ENCODE data around the gene IFT80.
"Not testable (repeated sequence)": the region's sequence is repeated elsewhere in the genome, so short reads cannot be mapped to it uniquely, and the experiment has no call there.

IFT80 gene

DNA sequence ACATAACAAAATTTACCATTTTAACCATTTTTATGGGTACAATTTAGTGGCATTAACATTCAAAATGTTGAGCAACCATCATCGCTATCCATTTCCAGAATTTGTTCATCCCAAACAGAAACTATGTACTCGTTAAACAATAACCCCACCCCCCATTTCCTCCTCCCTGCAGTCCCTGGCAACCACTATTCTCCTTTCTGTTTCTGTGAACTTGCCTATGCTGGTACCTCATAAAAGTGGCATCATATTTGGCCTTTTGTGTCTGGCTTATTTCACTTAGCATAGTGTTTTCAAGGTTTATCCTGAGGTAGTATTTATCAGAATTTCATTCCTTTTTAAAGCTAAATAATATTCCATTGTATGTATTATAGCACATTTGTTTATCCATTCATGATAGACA, 141.4 kb downstream of the IFT80 start:
- DNase-seq = no peak

DNA sequence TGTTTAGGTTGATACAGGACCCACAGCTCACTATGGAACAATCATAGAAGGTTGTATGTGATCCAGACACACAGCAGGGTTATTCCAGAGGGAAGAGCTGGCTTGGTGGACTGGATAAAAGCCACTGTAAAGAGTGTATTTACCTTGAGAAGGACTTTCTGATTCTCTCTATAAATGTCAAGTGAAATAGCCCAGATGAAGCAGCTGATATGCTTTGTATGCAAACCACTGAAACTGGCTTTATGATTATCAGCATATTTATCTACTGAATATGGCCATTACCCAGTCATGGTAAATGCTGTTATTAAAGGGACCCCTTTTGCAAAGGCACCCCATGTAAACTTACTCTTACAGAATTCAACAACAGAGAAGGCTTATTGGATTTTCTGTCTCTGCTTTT, 145.7 kb downstream of the IFT80 start:
- no peak for DNase-seq

DNA sequence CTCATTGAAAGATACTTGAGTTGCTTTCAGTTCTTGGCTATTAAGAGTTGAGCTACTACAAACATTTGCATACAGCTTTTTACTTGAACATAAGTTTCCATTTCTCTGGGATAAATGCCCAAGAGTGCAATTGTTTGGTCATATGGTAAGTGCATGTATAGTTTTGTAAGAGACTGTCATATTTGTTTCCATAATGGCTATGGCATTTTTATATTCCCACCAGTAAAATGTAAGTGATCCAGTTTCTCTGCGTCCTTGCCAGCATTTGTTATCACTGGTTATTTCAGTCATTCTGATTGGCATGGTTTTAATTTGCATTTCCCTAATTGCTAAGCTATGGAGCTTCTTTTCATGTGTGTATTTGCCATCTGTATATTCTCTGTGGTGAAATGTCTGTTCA, 151.3 kb downstream of the IFT80 start:
- DNase-seq = no peak

DNA sequence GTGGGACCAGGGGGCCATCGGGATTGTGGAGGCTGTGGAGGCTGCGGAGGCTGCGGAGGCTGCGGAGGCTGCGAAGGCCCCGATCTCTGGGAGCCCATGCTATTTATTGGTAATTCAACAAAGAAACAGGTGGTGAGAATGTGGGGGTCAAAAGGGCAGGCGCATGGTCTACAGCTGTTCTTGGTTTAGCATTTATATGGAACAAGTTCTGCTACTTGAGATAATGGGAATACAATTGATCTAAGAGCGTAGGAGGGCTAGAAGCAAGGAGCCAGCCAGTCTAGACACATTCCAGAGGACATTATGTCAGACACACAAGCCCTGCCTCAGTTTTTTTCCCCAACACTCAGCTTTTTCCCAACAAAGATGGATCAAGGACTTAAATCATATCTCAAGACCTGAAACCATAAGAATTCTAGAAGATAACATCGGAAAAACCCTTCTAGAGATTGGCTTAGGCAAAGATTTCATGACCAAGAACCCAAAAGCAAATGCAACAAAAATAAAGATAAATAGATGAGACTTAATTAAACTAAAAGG, 153.7 kb downstream of the IFT80 start:
- DNase-seq = no peak

DNA sequence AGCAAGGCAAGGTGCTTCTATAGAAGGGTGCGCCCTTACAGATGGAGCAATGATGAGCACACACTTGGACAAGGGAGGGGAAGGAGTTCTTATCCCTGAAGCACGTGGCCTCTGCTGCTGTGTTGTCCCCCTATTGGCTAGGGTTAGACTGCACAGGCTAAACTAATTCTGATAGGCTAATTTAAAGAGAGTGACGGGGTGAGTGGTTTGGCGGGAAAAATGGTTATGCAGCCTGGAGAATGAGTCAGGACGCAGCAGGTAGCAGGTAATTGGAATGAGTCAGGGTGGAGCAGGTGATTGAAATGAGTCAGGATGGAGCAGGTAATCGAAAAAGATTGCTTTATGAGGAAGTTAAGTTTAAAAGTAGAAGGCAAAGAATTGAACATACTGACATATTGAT, 158.3 kb downstream of the IFT80 start:
- not testable (repeated sequence) for DNase-seq

DNA sequence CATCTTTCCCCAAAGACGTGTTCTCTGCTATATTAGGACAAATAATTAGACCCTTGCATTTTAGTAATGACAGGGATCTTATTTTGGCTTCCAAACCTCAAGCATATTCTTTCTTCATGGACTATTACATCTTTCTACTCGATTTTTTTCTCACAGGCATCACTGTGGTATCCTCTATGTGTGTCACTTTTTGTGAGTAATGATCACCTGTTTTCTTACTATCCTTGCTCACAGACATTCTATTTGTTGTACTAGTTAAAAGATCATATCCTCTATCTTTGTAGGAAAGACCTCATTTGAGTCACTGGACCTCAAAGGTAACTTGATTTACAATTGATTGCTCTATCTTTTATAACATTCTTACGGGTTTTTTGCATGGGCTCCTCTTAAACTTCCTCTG, 167.0 kb downstream of the IFT80 start:
- no peak for DNase-seq

DNA sequence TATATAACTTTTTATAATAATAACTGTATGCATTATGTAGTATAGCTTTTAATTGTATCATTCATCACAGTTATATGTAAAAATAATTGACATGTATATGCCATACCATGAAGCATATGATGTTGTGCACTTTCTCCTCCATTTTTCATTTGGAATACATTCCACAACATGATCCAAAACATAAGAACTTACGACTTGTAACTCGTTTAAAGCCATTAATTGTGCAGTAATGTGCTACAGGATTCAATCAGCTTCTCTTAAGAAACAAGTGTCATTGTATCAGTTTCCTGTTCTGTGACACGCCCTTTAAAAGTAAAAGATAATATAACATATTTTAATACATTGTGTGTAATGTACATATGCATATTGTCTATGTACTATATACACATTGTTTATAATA, 171.6 kb downstream of the IFT80 start:
- no peak for DNase-seq

DNA sequence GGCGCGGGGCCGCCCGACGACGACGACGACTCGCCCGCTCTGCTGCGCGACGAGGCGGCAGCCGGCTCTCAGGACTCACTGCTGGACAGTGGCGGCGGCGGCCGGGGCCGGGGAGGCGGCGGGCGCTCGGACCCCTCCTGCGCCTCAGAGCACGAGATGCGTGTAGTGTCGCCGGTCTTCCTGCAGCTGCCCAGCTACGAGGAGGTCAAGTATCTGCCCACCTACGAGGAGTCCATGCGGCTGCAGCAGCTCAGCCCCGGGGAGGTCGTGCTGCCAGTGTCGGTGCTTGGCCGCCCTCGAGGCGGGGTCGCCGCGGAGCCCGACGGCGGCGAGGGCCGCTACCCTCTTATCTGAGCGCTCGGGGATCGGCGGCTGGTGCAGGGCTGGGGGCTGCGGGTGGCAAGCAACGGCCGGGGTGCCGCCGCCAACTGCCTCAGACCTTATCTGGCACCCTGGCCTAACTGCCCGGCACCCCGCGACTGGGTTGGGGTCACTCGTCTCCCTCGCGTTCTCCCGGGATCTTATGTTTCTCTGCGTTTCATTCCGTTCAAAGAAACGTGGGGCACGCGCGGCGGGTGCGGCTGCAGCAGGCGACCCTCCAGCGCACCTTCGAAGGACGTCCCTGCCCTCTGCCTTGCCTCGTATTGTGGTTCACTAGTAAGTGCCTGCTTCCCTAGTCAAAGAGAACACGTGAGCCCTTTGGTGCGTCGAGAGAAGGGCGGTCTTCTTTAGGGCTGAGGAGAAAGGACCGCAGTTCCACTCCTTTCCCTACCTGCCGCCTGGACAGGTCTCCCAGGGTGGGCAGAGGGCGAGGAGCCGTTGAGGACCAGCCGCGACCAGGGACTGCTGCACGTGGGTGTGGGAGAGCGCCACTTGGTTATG, 172.8 kb downstream of the IFT80 start:
- no peak for DNase-seq

DNA sequence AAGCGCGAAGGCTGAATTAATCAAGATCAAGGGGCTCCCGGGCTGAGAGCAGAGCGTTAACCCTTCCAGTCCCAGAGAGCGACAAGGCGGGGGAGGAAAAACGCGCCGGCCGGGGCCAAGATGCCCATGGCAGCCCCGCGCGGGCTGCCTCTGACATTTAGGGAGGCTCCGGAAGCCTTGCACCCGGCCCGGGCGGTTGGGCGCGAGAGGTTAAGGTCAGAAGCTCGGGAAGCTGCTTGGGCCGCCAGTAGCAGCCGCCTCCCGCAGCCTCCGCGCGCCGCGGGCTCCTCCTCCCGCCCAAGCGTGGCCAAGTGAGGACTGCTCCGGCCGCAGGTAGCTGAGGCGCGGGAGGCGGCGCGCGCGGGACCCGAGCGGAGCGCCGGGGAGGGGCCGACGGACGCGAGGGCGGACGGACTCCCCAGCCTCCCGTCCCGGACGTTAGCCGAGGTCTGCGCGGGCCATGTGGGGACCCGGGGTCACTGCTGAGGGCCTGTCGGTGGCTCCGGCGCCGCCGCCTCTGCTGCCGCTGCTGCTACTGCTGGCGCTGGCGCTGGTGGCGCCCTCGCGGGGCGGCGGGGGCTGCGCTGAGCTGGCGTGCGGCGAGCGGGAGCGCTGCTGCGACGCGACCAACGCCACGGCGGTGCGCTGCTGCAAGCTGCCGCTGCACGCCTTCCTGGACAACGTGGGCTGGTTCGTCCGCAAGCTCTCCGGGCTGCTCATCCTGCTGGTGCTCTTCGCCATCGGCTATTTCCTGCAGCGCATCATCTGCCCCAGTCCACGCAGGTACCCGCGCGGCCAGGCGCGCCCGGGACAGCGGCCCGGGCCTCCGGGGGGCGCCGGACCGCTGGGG, 173.6 kb downstream of the IFT80 start, which contains the start of gene C3orf80:
Gene C3orf80, plus strand, starts transcription at position 247 of the 850 bp plus-strand sequence. Its CDS starts 214 bp downstream, at position 461.
- peak; percentile 18 for DNase-seq

DNA sequence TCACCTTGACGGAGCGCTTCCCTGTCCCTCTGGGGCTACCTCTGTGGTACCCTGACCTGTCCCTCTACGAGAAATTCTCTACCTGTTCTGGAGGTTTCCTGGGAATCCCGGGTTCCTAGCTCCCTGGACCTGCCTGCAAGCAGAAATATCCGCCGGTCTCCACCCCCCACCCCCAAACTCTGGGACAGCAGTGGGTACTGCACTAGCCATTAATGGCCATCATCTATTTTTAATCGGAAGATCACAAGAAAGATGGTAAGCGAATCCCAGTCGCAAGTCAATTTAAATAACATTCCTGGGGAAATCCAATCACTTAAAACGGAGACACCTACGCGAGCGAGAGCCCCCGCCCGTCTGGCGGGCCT, 174.2 kb downstream of the IFT80 start:
- DNase-seq = no peak

DNA sequence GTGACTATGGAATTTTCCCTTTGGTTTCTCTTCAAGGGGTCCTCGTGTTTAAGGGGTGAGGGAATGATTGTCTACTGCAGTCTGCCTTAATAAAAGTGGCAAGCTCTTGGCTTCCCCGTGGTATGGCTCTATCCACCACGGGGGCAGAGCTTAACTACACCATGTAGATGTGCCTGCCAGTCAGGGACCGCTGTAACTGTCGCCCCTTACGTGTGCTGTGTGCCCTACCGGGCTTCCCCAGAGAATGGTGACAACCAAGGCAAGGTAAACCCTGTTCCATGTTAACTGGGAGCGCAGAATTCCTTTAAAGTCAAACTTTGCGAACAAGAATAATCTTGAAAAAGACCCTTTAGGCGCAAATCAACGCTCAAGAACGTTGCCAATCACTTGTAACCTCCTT, 174.8 kb downstream of the IFT80 start:
- no peak for DNase-seq

DNA sequence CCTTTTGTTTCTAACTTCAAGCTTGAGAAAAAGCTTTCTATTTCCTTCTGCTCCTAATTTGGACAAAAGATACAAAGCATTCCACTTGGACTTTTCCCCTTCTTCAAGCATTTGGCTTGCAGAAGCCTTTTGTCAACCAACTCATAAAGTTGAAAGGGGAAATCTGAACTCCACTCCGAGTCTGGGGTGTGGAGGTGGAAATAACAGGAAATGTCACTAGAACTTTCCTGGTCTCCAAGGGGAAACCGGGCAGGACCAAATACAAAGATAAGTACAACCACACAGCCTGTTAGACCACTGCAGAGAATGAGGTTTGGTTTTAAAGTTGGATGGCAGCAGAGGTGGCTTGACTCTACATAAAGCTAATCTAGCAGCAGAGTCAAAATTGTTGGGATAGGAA, 178.0 kb downstream of the IFT80 start:
- no peak for DNase-seq

DNA sequence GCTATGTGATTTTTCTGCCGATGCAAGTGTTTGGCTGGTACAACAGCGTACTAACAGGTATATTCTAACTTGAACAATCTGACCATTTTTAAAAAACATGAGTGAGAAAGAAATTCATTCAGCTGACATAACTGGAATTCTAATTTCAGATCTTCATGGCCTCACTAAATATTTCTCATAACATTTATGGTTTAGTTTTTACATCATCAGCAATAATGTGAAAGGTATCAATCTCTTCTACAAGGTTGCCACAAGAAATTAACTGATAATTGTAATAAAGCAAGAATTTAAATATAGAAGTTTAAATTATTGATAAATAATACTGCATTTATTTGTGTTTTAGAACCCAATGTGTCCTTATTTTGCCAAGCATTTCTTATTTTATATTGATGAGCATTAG, 179.0 kb downstream of the IFT80 start:
- DNase-seq = no peak

DNA sequence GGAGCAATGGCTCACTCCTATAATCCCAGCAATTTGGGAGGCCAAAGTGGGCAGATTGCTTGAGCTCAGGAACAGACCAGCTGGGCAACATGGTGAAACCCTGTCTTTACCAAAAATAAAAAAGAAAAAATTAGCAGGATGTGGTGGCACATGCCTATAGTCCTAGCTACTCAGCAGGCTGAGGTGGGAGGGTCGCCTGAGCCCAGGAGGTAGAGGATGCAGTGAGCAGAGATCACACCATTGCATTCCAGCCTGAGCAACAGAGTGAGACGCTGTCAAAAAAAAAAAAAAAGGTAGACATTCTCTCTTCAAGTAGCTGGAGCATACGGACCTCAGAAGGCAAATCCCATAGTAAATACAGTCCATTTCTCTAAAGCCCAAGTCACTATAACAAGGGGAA, 180.9 kb downstream of the IFT80 start:
- DNase-seq = no peak

DNA sequence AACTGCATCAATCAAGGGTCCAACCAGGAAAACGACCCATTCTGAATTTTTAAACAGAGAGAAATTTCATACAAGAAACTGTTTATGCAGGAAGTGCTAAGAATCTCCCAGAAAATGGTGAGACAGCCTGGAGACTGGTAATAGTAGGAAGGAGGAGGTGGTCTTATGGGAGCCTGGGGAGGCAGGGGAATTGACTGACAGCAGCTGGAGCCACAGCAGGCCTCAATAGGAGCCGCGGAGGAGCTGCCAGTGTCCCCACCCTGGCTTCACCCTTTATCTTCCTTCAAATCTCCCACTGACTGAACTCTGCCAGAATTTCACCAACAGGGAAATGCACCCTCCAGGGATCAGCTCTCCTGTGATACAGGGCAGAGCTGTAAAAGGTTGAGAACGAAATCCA, 181.3 kb downstream of the IFT80 start:
- no peak for DNase-seq

DNA sequence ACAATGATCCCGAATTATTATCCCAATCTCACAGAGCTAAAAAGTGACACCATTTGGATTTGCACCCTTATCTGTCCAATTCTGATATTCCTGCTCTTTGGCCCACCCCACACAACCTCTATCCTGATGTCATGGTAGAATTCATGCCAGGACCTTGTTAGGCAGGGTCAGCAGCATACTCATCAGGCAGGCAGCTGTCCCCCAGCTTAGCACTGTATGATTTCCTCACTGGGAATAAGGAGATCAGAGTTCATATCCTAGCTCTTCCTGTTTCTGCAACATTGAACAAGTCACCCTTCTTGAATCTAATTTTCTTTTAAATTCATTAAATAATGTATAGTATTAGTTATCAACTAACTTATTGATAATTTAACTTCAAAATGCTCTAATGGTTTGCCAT, 185.8 kb downstream of the IFT80 start:
- no peak for DNase-seq

DNA sequence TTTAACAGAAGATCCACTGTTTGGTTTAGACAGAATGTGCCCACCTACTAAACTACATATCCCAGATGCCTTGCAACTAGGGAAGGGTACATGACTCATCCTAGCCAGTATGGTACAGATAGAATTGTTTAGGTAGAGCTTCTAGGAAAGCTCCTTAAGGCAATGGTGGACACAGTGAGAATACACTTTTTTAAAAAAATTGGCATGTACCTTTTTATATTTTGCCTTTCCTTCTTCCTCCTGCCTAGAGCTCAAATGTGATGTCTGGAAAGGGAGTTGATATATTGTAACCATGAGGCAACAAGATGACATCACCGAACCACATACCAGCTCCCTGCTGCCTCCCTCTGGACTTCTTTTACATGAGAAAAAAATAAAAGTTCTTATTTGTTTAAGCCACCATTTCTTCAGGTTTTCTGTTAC, 188.2 kb downstream of the IFT80 start:
- no peak for DNase-seq

DNA sequence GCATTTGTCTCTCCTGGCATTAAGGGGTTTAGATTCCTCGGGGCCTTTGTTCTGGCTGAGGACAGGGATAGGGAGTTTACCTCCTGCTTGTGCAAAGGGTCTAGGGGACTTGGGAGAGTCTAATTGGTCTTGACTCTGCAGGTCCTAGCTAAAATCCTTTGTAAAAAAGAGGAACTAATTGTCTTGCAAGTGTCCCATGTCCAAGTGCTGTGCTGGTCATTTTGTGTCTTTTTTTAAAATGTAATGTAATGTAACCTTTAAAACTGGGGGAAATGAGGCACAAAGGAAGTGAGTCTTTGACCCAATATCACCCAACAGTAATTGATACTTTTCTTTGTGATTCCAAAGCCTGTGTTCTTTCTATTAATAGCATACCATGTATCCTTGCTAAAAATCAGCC, 188.7 kb downstream of the IFT80 start:
- no peak for DNase-seq
